Lung (tissue), 12 donors: ENCODE data around the gene HDAC1. TPM values are rescaled to one million over a fixed set of nuclear protein-coding genes. Genes with fewer than 3 reads are reported as not detected.

Experiments
- ATAC-seq: fragments of 200-7000 bp; cut with Tn5 transposase; one replicate; pipeline ENCODE4 v1.9.1; 2020; ENCODE audit warnings: moderate number of reproducible peaks; ENCODE audit not compliant: insufficient read depth, low FRiP score
- DNase-seq, 3 donors: peaks; one replicate each; pipeline ENCODE4 v3.0.0-alpha.2; 2013 to 2017
- H3K27ac ChIP-seq, 2 donors: one replicate each; pipeline ENCODE4 v1.5.1; 2013; ENCODE audit warnings: mild to moderate bottlenecking in 2 of 2, moderate library complexity in 2 of 2, control low read depth in 1 of 2, inconsistent platforms in 1 of 2, low read depth in 1 of 2, low read length in 1 of 2
- H3K27me3 ChIP-seq, 3 donors: one replicate each; pipeline ENCODE4 v1.5.1; 2013; ENCODE audit warnings: low read length in 2 of 3; ENCODE audit not compliant: control insufficient read depth in 3 of 3, insufficient read depth in 3 of 3
- H3K36me3 ChIP-seq, 4 donors: one replicate each; pipeline ENCODE4 v1.5.1; 2013; ENCODE audit warnings: low read length in 4 of 4, mild to moderate bottlenecking in 1 of 4, moderate library complexity in 1 of 4; ENCODE audit not compliant: control insufficient read depth in 4 of 4, insufficient read depth in 4 of 4
- H3K4me1 ChIP-seq, 5 donors: one replicate each; pipeline ENCODE4 v1.5.1; 2013; ENCODE audit warnings: low read length in 5 of 5, mild to moderate bottlenecking in 2 of 5, moderate library complexity in 1 of 5; ENCODE audit not compliant: control insufficient read depth in 5 of 5, insufficient read depth in 5 of 5
- H3K4me3 ChIP-seq: one replicate; pipeline ENCODE4 v1.5.1; 2013; ENCODE audit warnings: mild to moderate bottlenecking, control low read depth, moderate library complexity
- H3K9ac ChIP-seq, 2 donors: one replicate each; pipeline ENCODE4 v1.5.1; 2013; ENCODE audit warnings: low read length in 2 of 2, control low read depth in 1 of 2; ENCODE audit not compliant: insufficient read depth in 1 of 2
- H3K9me3 ChIP-seq, 4 donors: one replicate each; pipeline ENCODE4 v1.5.1; 2013; ENCODE audit warnings: low read length in 3 of 4, mild to moderate bottlenecking in 1 of 4, moderate library complexity in 1 of 4; ENCODE audit not compliant: control insufficient read depth in 4 of 4, insufficient read depth in 3 of 4
- WGBS, 2 donors: extraction: QIAGEN DNeasy Blood & Tissue Kit; methylation state at CpG; one replicate each; pipeline ENCODE4 v1.1.7; 2013; 5-methylcytosine and 5-hydroxymethylcytosine counted together
- polyA plus RNA-seq, 2 donors: library from polyadenylated mRNA; stranded (reverse); fragments of 200-250 nt; gene quantifications; one replicate each; pipeline ENCODE4 v1.2.1, GENCODE V29; 2013
- total RNA-seq, 2 donors: library from RNA; depleted of rRNA in 1 of 2; stranded (reverse); fragments of >200 nt in 1 of 2; gene quantifications; one replicate each; pipeline ENCODE4 v1.2.1, GENCODE V29; 2014 to 2021
- TF ChIP-seq, protein P1 (sequence below): IDR thresholded peaks from 2 replicates; pipeline ENCODE4 v1.5.1; 2012; ENCODE audit warnings: mild to moderate bottlenecking; ENCODE audit errors: control extremely low read depth, extremely low read depth
- donor health status: control.
- donor health status: control.
- donor health status: Bipolar disorder and iron deficiency.
- donor health status: healthy.
- donor health status: DM: yes; HTN: yes; CAD: no.

Gene HDAC1
- total and polyA plus RNA-seq, 4 donors: 47.3 to 90.4 (median 72.5) TPM

- Histone ChIP-seq H3K9ac (no peak overlapping the region), H3K27me3 (no peaks in the 10 kb centered on the region), H3K4me1 (no peaks in the 10 kb centered on the region), H3K9me3 (no peaks in the 10 kb centered on the region), H3K27ac (no peak overlapping the region), H3K36me3 (peaks cover 42 to 60% (median 49%) of the 10 kb centered on the region in 4 donors), H3K4me3 (no peak overlapping the region)
- DNase-seq: no peak
- TF ChIP-seq, protein P1, sequence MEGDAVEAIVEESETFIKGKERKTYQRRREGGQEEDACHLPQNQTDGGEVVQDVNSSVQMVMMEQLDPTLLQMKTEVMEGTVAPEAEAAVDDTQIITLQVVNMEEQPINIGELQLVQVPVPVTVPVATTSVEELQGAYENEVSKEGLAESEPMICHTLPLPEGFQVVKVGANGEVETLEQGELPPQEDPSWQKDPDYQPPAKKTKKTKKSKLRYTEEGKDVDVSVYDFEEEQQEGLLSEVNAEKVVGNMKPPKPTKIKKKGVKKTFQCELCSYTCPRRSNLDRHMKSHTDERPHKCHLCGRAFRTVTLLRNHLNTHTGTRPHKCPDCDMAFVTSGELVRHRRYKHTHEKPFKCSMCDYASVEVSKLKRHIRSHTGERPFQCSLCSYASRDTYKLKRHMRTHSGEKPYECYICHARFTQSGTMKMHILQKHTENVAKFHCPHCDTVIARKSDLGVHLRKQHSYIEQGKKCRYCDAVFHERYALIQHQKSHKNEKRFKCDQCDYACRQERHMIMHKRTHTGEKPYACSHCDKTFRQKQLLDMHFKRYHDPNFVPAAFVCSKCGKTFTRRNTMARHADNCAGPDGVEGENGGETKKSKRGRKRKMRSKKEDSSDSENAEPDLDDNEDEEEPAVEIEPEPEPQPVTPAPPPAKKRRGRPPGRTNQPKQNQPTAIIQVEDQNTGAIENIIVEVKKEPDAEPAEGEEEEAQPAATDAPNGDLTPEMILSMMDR: no peak
- whole genome bisulfite sequencing, 2 donors: 62 to 69% methylated on average over 5 of the region's 5 CpGs
- no peak for ATAC-seq
These were observed 80.4 kb downstream of the HDAC1 start for GRCh38 chr1:32372149-32372756.

DNA sequence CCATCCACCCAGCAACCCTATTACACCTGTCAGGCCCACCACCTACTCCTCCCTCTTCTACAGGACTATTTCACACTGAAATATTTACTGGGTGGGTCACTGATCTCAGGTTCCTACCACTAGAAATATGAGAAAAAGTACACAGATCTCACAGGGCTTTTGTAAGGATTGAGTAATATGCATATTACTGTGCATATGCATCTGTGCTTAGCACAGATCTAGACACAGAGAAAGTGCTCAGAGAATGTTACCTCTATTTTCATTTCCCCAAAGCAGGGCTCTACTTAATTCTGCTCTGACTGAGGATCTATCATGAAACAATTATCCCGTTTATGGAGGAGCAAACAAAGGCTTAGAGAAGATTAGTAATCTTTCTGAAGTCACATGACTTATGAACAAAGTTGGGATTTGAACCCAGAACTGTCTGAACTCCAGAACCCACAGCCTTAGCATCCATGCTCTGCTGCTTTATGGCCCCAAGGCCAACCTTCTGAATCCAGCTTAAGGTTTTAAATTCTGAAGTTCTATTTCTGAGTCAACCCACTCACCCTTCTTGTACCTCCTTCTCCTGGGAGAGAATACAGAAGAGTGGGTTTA is 82.2 kb downstream of the HDAC1 start:
- peaks cover 37 to 63% (median 50%) of the 10 kb centered on the region in 4 donors for H3K36me3 ChIP-seq
- WGBS, 2 donors: 83 to 89% methylated on average over 1 of the region's 1 CpG
- DNase-seq (no peak), ATAC-seq (no peak)
- no peaks in the 10 kb centered on the region for H3K27me3 ChIP-seq
- no peak overlapping the region for H3K4me3 ChIP-seq
- no peak overlapping the region for H3K27ac ChIP-seq
- no peaks in the 10 kb centered on the region for H3K9me3 ChIP-seq
- peaks cover 0 to 2% (median 0%) of the 10 kb centered on the region in 5 donors for H3K4me1 ChIP-seq
- TF ChIP-seq, protein P1: no peak
- no peak overlapping the region for H3K9ac ChIP-seq

DNA sequence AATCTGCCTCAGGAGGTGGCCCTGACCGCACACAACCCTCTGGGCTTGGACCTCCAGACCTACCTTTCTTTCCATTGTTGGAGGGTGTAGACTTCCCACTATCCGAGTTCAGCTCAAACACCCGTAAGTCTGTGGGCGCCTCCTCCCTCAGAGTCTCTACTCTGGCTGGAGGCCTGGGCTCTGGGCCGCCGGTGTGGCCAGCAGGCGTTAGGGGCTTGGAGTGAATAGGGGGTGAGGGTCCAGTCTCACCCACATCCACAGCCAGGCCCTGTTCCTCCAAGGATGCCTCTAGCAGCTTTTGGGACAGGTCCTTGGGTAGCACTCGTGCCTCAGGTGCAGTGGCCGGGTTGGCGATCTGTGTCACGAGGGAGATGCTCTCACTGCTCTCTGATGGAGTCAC is 84.3 kb downstream of the HDAC1 start:
- TF ChIP-seq, protein P1: no peak
- peaks cover 0 to 2% (median 0%) of the 10 kb centered on the region in 5 donors for H3K4me1 ChIP-seq
- no peak overlapping the region for H3K27ac ChIP-seq
- no peak overlapping the region for H3K4me3 ChIP-seq
- ATAC-seq: no peak
- H3K9me3 ChIP-seq: no peaks in the 10 kb centered on the region
- WGBS, 2 donors: 93 to 95% methylated on average over 11 of the region's 11 CpGs
- H3K27me3 ChIP-seq: no peaks in the 10 kb centered on the region
- H3K9ac ChIP-seq: no peak overlapping the region
- H3K36me3 ChIP-seq: peaks cover 49 to 73% (median 60%) of the 10 kb centered on the region in 4 donors
- no peak for DNase-seq
